Activated naive CD4-positive, alpha-beta T cell treated with anti-CD3 and anti-CD28 coated beads, Interleukin-2, amount 50 U/mL, for 16 hours (primary cell): Measurements from ENCODE around the gene CDC42EP1.

ENCODE experiments used
- DNase-seq: peaks from one replicate; pipeline ENCODE4 v3.0.0-alpha.2; 2020

The CDC42EP1 gene

DNA sequence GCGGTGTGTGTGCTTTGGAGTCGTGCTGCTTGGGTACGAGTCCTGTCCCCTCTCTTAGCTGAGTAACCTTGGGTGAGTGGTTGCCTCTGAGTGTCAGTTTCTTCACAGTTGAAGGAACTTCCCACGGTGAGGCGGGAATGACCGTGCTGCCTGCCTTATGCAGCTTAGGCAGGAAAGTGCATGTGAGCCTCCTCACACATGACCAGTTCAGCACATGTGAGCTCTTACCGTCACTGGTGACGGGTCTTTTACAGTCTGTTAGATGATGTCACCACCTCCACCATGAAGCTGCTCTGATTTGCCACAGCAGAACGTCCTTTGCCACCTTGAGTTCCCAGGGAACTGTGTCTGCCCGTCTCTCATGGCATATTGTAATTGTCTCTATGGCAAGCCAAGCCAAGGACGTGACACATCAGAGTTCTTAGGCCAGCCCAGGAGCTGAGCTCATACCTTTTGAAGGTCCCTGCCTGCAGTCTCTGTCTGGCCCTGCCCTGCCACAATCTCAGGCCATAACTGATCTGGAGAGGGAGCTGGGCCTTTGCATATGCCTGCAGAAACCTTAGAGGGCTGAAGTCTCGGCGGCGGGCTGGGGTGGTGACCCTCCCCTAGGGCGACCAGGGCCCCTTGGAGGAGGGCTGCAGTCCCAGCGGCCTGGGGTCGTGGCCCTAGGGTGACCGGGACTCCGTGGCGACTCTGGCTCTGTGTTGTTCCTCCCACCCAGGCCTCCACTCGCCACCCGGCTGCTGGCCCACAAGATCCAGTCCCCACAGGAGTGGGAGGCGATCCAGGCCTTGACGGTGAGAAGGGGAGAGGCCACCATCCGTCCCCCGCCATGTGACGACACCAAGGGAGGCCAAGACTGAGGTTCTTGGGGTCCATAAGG lies 56.2 kb downstream of the CDC42EP1 start:
- DNase-seq: no peak

DNA sequence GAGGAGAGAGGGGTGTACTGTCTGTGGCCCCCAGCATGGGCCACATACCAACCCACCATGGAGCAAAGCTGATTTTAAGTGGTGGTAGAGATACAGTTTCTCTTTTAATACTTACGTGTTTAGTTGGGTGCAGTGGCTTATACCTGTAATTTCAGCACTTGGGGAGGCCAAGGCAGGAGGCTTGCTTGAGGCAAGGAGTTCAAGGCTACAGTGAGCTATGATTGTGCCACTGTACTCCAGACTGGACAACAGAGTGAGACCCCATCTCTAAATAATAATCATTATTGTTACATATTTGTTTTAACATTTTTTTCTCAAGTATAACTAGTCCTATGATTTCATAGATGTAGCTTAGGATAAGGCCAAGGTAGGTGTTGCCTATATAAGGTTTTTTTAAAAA lies 57.2 kb downstream of the CDC42EP1 start:
- no peak for DNase-seq

DNA sequence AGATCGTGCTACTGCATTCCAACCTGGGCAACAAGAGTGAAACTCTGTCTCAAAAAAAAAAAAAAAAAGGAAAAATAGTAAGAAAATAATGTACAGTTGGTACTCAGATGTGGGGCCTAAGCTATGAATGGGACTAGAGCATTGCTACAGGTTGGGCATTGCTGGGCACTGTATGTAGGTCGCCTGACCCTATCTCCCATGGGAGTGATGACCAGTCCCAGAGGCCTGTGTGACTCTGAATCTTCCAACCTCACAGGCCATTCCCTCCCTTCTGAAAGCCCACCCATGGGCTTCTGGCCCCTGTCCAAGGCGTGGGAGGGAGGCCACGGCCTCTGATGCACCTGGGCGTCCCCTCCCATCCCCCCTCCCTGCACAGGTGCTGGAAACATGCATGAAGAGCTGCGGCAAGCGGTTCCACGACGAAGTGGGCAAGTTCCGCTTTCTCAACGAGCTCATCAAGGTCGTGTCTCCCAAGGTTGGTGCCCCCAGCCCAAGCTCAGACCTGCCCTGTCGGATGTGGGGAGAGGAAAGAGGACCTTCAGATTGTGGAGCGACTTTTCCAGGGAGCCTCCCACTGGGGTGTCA lies 57.9 kb downstream of the CDC42EP1 start:
- DNase-seq: no peak

DNA sequence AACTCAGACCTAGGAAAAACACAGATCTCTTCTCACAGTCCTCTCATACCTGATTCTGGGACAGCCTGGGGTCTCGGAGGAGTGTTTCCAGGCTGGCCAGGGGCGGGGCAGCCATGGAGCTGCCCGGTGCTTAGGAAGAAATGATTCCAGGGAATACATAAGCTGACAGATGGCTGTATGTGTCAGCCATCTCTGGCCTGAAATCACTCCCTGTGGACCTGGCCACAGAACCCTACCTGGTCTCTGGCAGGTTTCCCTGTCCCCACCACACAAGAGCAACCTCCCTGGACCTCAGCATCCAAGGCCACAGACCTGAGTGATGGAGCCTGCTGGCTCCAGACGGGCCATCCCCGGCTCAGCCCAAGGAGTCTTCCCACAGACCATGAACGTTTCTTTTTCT lies 58.4 kb downstream of the CDC42EP1 start:
- DNase-seq: no peak
